SK-N-MC (cell line): ENCODE measurements around the gene DCHS1.

Source experiments
- DNase-seq: peaks from one replicate; pipeline ENCODE4 v3.0.0-alpha.2; 2011; ENCODE audit warnings: low read depth, low spot score
- H3K27ac ChIP-seq: fragments of 200-600 bp; sonication (generic); 2 replicates; pipeline ENCODE4 v1.5.1; 2016; ENCODE audit warnings: mixed run types
- H3K36me3 ChIP-seq: fragments of 200-600 bp; sonication (generic); 2 replicates; pipeline ENCODE4 v1.6.1; 2017; ENCODE audit warnings: antibody characterized with exemption, low read length, mixed read lengths; ENCODE audit not compliant: insufficient read depth
- H3K4me3 ChIP-seq: fragments of 200-600 bp; sonication (generic); 2 replicates; pipeline ENCODE4 v1.5.1; 2016
- H3K9ac ChIP-seq: fragments of 200-600 bp; sonication (generic); 2 replicates; pipeline ENCODE4 v1.8.0; 2017; ENCODE audit warnings: mixed run types, mixed read lengths; ENCODE audit not compliant: insufficient read length
- H3K9me3 ChIP-seq: fragments of 200-600 bp; sonication (generic); 2 replicates; pipeline ENCODE4 v1.6.1; 2017; ENCODE audit warnings: low read depth, mild to moderate bottlenecking, antibody characterized with exemption, low read length, moderate library complexity, mixed read lengths
- EZH2 ChIP-seq: fragments of 200-600 bp; sonication (generic); IDR thresholded peaks from one replicate; pipeline ENCODE4 v1.6.1; 2017; ENCODE audit warnings: antibody characterized with exemption
- FOXP2 ChIP-seq: optimal IDR thresholded peaks from 2 replicates; pipeline ENCODE3; 2011; ENCODE audit warnings: mild to moderate bottlenecking, moderate library complexity; ENCODE audit not compliant: insufficient read depth; ENCODE audit errors: extremely low read length, control extremely low read depth
- POLR2AphosphoS5 ChIP-seq: IDR thresholded peaks from 2 replicates; pipeline ENCODE4 v1.6.1; 2012; ENCODE audit warnings: mild to moderate bottlenecking, low read depth, low read length, borderline replicate concordance

Gene DCHS1

GRCh38 chr11:6666302-6667183, 10.9 kb upstream of the DCHS1 start:
- Histone ChIP-seq H3K27ac (no peak overlapping the region), H3K36me3 (no peaks in the 10 kb centered on the region), H3K4me3 (no peak overlapping the region), H3K9me3 (no peaks in the 10 kb centered on the region), H3K9ac (no peak overlapping the region)
- no peak for TF ChIP-seq FOXP2
- no peak for TF ChIP-seq EZH2
- TF ChIP-seq POLR2AphosphoS5, result no peak
- no peak for DNase-seq

GRCh38 chr11:6664551-6664950, 8.9 kb upstream of the DCHS1 start:
- no peak overlapping the region for H3K4me3 ChIP-seq
- DNase-seq, result no peak
- TF ChIP-seq FOXP2 (no peak), EZH2 (no peak)
- H3K9me3 ChIP-seq, result no peaks in the 10 kb centered on the region
- no peaks in the 10 kb centered on the region for H3K36me3 ChIP-seq
- peak overlapping the region; percentile 44; the same call in 1 of the 2 replicates for H3K27ac ChIP-seq
- H3K9ac ChIP-seq, result no peak overlapping the region

GRCh38 chr11:6663794-6664469, 8.3 kb upstream of the DCHS1 start:
- Histone ChIP-seq H3K9ac (no peak overlapping the region), H3K4me3 (no peak overlapping the region), H3K9me3 (no peaks in the 10 kb centered on the region), H3K36me3 (no peaks in the 10 kb centered on the region), H3K27ac (peak overlapping the region; percentile 44; the same call in 1 of the 2 replicates)
- DNase-seq, result no peak
- no peak for TF ChIP-seq FOXP2
- TF ChIP-seq POLR2AphosphoS5, result no peak
- no peak for TF ChIP-seq EZH2

GRCh38 chr11:6660712-6661111, 5.1 kb upstream of the DCHS1 start:
- H3K27ac ChIP-seq, result no peak overlapping the region
- H3K9me3 ChIP-seq, result no peaks in the 10 kb centered on the region

GRCh38 chr11:6658647-6659046, 3.0 kb upstream of the DCHS1 start:
- no peak for TF ChIP-seq POLR2AphosphoS5
- TF ChIP-seq EZH2, result no peak
- TF ChIP-seq FOXP2, result no peak
- no peak for DNase-seq
- no peak overlapping the region for H3K4me3 ChIP-seq
- H3K9me3 ChIP-seq, result no peaks in the 10 kb centered on the region
- no peak overlapping the region for H3K27ac ChIP-seq
- H3K9ac ChIP-seq, result no peak overlapping the region
- H3K36me3 ChIP-seq, result no peaks in the 10 kb centered on the region

More at GRCh38 chr11:6660712-6661111, 5.1 kb upstream of the DCHS1 start:
- no peak overlapping the region for H3K9ac ChIP-seq
- no peak for DNase-seq
- H3K4me3 ChIP-seq, result no peak overlapping the region
- TF ChIP-seq EZH2 (no peak), FOXP2 (no peak), POLR2AphosphoS5 (no peak)
- H3K36me3 ChIP-seq, result no peaks in the 10 kb centered on the region

GRCh38 chr11:6657346-6657745, 1.7 kb upstream of the DCHS1 start:
- H3K9me3 ChIP-seq, result no peaks in the 10 kb centered on the region
- H3K36me3 ChIP-seq, result no peaks in the 10 kb centered on the region
- no peak overlapping the region for H3K4me3 ChIP-seq
- no peak for DNase-seq
- no peak overlapping the region for H3K27ac ChIP-seq
- TF ChIP-seq EZH2 (no peak), FOXP2 (no peak), POLR2AphosphoS5 (no peak)
- H3K9ac ChIP-seq, result no peak overlapping the region

- peak overlapping the region; percentile 72 for H3K9ac ChIP-seq
- TF ChIP-seq POLR2AphosphoS5, result no peak
- TF ChIP-seq EZH2, result no peak
- TF ChIP-seq FOXP2, result no peak
- H3K9me3 ChIP-seq, result no peaks in the 10 kb centered on the region
- no peak for DNase-seq
- H3K36me3 ChIP-seq, result no peaks in the 10 kb centered on the region
- peak overlapping the region; percentile 86 for H3K4me3 ChIP-seq
- H3K27ac ChIP-seq, result peak overlapping the region; percentile 46; the same call in 1 of the 2 replicates
These were observed 1.3 kb upstream of the DCHS1 start for GRCh38 chr11:6656936-6657335.

- H3K36me3 ChIP-seq, result 0 out of 2 replicates have a peak, but pooled peaks cover 2% of the 10 kb centered on the region
- no peaks in the 10 kb centered on the region for H3K9me3 ChIP-seq
- H3K9ac ChIP-seq, result peak overlapping the region; percentile 72
- DNase-seq, result no peak
- H3K27ac ChIP-seq, result peak overlapping the region; percentile 46; the same call in 1 of the 2 replicates
- H3K4me3 ChIP-seq, result peak overlapping the region; percentile 86
- TF ChIP-seq EZH2 (no peak), FOXP2 (no peak), POLR2AphosphoS5 (no peak)
These were observed 941 bp upstream of the DCHS1 start for GRCh38 chr11:6656584-6656915.
